Naive thymus-derived CD8-positive, alpha-beta T cell (primary cell): Measurements from ENCODE around the gene OPA1. TPM values are rescaled to one million over a fixed set of nuclear protein-coding genes. Genes with fewer than 3 reads are reported as not detected.
A peak's percentile ranks its signal among the peaks of the same experiment; 100 is the strongest.

ENCODE experiments used
- ATAC-seq, 2 donors: fragments of 150-1000 bp; cut with Tn5 transposase in 1 of 2; sonication (Bioruptor Pico), chemical (Tn5 transposase) in 1 of 2; 1 replicate in 1 of 2; 2 replicates in 1 of 2; pipeline ENCODE4 v1.10.0; 2021; ENCODE audit warnings: mild to moderate bottlenecking in 2 of 2, moderate library complexity in 2 of 2
- POLR2A ChIA-PET: fragments of 350-600 bp; sonication (Branson Sonifier 250); formaldehyde crosslinking; loops from one replicate; lab custom pipeline; 2021; ENCODE audit warnings: antibody characterized with exemption; lab: Charles Lee
- DNase-seq, 10 donors: peaks; one replicate each; pipeline versions ENCODE4 v3.0.0 to v3.0.0-alpha.2; 2020 to 2022
- H3K27ac Mint-ChIP-seq, 10 donors: one replicate each; pipeline ENCODE4 v1.8.0; 2020 to 2022; ENCODE audit warnings: mild to moderate bottlenecking in 10 of 10, mixed read lengths in 10 of 10, moderate library complexity in 4 of 10, inconsistent platforms in 1 of 10
- H3K27me3 Mint-ChIP-seq, 5 donors: one replicate each; pipeline ENCODE4 v1.8.0; 2021 to 2022; ENCODE audit warnings: mixed read lengths in 5 of 5
- H3K36me3 Mint-ChIP-seq, 3 donors: one replicate each; pipeline ENCODE4 v1.8.0; 2020 to 2022; ENCODE audit warnings: mixed read lengths in 3 of 3, mild to moderate bottlenecking in 2 of 3, inconsistent platforms in 1 of 3
- H3K4me1 Mint-ChIP-seq, 4 donors: one replicate each; pipeline ENCODE4 v1.8.0; 2021 to 2022; ENCODE audit warnings: mixed read lengths in 4 of 4
- H3K4me3 Mint-ChIP-seq, 10 donors: one replicate each; pipeline ENCODE4 v1.8.0; 2020 to 2022; ENCODE audit warnings: mild to moderate bottlenecking in 10 of 10, mixed read lengths in 10 of 10, moderate library complexity in 6 of 10, inconsistent platforms in 1 of 10
- H3K9me3 Mint-ChIP-seq, 9 donors: one replicate each; pipeline ENCODE4 v1.8.0; 2020 to 2022; ENCODE audit warnings: mixed read lengths in 9 of 9, mild to moderate bottlenecking in 3 of 9, inconsistent platforms in 1 of 9, moderate library complexity in 1 of 9
- polyA plus RNA-seq, 3 donors: library from polyadenylated mRNA; unstranded; fragments of 300-500 nt; fragmentation: Illumina TruSeq; gene quantifications; one replicate each; pipeline ENCODE4 v1.2.3, GENCODE V29; 2021
- total RNA-seq, 8 experiments: library from RNA in 2 of 8; stranded (reverse) in 2 of 8; gene quantifications; one replicate each; pipeline ENCODE4 v1.2.3 and lab custom pipeline; 2021 to 2026

The OPA1 gene
- total and polyA plus RNA-seq, 5 experiments from 2014 or later = 21.5 to 54.4 (median 26.5) TPM

DNA sequence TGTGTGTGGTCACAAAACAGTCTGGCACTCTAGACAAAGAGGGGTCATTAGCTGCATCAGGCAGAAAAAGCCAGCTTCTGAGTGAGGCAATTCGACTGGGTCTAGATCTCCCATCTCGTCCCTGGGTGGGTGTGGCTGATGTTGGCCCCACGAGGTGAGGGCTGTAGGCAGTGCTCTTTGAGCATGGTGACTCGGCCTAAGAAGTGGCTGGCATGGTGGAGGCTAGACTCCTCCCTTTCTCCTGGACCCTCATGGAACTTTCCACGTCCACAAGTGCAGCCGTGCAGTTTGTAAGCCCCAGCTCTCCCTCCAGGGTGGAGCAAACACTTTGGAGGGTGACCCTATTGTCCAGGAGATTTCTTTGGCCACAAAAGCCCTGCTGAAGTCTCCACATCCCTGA lies 134.1 kb downstream of the OPA1 start:
- Mint-ChIP-seq H3K4me3 (no peak overlapping the region), H3K27me3 (peaks cover 1 to 11% (median 8%) of the 10 kb centered on the region in 5 donors), H3K27ac (no peak overlapping the region), H3K4me1 (peaks cover 0 to 2% (median 0%) of the 10 kb centered on the region in 4 donors), H3K36me3 (no peaks in the 10 kb centered on the region), H3K9me3 (no peaks in the 10 kb centered on the region)
- DNase-seq = no peak
- no peak for ATAC-seq
- POLR2A ChIA-PET = no interaction called here

DNA sequence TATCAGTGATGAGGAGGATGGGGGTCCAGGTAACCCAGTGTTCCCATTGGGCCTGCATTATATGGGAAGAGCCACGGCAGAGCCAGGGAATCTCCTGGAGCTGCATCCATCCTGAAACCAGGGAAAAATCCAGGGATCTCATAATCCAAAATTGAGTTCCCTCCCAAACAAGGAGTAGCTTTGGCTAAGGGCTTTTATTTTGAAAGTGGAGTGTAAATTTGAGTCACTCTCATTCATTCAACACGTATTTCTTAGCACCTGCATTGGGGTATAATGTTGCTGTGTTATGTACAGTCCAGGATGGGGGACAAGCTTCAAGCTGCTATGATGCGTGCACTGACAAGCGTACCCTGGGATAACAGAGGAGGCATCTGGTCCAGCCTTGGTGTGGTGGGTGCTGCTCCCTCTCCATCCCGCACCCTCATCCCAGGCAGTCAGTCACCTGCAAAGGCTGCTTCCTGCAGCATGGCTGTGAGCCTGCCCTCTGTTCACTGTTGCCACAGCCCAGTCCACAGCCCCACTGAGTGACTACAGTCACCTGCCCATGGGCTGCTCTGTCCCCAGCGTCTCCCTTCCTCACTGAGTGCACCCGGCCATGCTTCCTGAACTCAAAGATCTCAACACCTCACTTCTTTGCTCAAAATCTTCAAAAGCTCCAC lies 135.6 kb downstream of the OPA1 start:
- H3K4me1 Mint-ChIP-seq = peaks cover 0 to 2% (median 0%) of the 10 kb centered on the region in 4 donors
- H3K27me3 Mint-ChIP-seq = peaks cover 0 to 8% (median 0%) of the 10 kb centered on the region in 5 donors
- ATAC-seq = no peak

DNA sequence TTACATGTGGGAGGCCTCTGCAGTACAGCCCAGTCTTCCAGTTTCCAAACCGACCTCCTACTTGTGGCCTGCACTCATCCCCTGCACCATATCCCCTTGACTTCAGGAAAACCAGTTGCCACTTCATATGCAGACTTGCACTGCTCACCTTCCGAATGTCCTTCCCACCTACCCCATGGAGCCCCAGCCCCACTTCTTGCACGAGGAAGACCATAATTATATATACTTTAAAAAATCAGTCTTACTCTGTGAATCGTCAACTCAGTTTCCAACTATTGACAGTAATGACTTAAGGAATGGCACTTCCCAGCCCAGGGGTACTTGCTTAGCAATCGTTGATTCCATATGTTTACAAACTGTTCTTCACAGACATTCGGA lies 136.1 kb downstream of the OPA1 start:
- DNase-seq (no peak), ATAC-seq (no peak)
- Mint-ChIP-seq H3K4me3 (no peak overlapping the region), H3K4me1 (peaks cover 0 to 2% (median 0%) of the 10 kb centered on the region in 4 donors), H3K9me3 (no peaks in the 10 kb centered on the region), H3K36me3 (no peaks in the 10 kb centered on the region), H3K27me3 (peaks cover 0 to 8% (median 0%) of the 10 kb centered on the region in 5 donors), H3K27ac (no peak overlapping the region)
- POLR2A ChIA-PET = no interaction called here

More for the DNA sequence above, 135.6 kb downstream of the OPA1 start:
- Mint-ChIP-seq H3K9me3 (no peaks in the 10 kb centered on the region), H3K4me3 (no peak overlapping the region), H3K27ac (no peak overlapping the region), H3K36me3 (no peaks in the 10 kb centered on the region)
- POLR2A ChIA-PET = no interaction called here
- no peak for DNase-seq

DNA sequence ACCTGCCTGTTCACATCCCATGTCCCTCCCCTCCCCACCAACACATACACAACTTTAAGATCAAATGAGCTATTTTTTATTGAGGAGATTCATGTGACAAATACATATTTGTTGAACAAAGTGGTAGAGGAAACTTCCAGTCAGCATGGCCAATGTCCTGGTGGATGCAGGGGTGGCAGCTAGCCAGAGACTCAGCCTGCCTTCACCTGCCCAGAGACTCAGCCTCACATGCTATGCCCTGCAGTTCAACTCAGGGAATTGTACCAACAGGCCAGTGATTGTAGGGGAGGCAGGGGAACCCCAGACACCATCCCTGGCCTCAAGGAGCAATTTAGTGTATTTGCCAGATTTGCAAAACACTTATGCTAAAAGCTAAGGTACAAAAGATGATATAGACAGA lies 136.6 kb downstream of the OPA1 start:
- POLR2A ChIA-PET = no interaction called here
- no peaks in the 10 kb centered on the region for H3K9me3 Mint-ChIP-seq
- H3K4me1 Mint-ChIP-seq = peaks cover 0 to 2% (median 0%) of the 10 kb centered on the region in 4 donors
- peaks cover 0 to 8% (median 0%) of the 10 kb centered on the region in 5 donors for H3K27me3 Mint-ChIP-seq
- no peak for ATAC-seq
- no peak overlapping the region for H3K27ac Mint-ChIP-seq
- H3K4me3 Mint-ChIP-seq = no peak overlapping the region
- H3K36me3 Mint-ChIP-seq = no peaks in the 10 kb centered on the region
- no peak for DNase-seq

DNA sequence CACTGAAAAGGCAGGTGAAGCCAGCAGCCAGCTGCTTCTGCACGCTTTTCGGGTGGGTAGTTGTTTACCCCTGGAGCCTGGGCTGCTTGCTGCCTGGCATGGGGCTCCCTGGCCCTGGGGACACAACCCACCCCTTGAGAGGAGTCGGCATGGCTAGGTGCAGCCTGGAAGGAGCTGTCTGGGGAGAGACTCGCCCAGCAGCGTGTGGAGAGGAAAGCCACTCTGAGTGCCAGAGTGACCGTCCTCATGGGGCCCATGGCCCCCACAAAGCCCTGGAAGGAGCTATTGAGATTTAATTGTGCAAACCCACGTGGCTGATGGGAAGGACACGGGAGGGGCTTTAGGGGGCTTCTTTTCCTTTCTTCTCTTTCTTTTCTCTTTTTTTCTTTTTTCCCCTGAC lies 137.5 kb downstream of the OPA1 start:
- DNase-seq (no peak), ATAC-seq (no peak)
- POLR2A ChIA-PET = no interaction called here
- peaks cover 0 to 8% (median 0%) of the 10 kb centered on the region in 5 donors for H3K27me3 Mint-ChIP-seq
- H3K36me3 Mint-ChIP-seq = no peaks in the 10 kb centered on the region
- no peak overlapping the region for H3K27ac Mint-ChIP-seq
- no peak overlapping the region for H3K4me3 Mint-ChIP-seq
- H3K9me3 Mint-ChIP-seq = no peaks in the 10 kb centered on the region
- peaks cover 0 to 2% (median 0%) of the 10 kb centered on the region in 4 donors for H3K4me1 Mint-ChIP-seq

DNA sequence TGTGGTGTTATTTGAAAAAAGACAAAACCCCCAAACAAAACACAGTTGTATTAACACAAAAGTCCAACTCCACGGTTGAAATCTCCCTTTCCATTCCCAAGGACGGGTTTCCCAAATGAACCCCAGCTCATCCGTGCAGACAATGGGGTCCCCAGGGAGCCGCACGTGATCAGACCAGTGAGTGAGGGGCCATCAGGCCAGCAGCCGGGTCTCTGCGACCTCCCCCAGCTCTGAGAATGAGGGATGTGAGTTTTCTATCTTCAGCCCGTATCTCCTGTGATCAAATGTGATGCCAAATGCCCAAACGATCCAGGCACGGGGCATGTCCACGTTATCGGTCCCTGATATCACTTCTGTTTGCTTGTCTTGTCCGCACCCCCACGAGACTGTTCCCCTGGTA lies 138.0 kb downstream of the OPA1 start:
- ATAC-seq = no peak
- H3K27ac Mint-ChIP-seq = no peak overlapping the region
- no peaks in the 10 kb centered on the region for H3K36me3 Mint-ChIP-seq
- POLR2A ChIA-PET = no interaction called here
- H3K27me3 Mint-ChIP-seq = peaks cover 0 to 8% (median 0%) of the 10 kb centered on the region in 5 donors
- no peak for DNase-seq
- H3K4me1 Mint-ChIP-seq = peaks cover 0 to 2% (median 0%) of the 10 kb centered on the region in 4 donors
- no peaks in the 10 kb centered on the region for H3K9me3 Mint-ChIP-seq
- no peak overlapping the region for H3K4me3 Mint-ChIP-seq

DNA sequence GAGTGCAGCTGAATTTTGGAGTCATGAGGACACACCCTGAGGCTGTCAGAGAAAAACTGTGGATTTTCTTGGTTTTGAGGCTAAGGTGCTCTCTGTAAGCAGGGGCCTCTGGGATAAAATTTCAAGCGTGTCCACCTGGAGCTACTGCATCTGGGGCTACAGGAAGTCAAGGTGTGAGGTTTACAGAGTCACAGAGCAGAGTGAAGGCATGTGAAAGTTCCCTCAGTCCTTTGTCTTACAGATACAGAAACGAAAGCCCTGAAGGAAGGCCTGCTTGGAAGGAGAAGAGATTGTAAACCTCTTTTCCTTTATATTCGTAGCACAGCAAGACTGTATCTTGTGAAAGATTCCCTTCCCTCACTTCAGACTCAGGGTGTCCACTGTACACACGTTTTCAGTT lies 138.6 kb downstream of the OPA1 start:
- peaks cover 0 to 8% (median 0%) of the 10 kb centered on the region in 5 donors for H3K27me3 Mint-ChIP-seq
- no peak overlapping the region for H3K4me3 Mint-ChIP-seq
- ATAC-seq (no peak), DNase-seq (no peak)
- peaks cover 0 to 2% (median 0%) of the 10 kb centered on the region in 4 donors for H3K4me1 Mint-ChIP-seq
- H3K27ac Mint-ChIP-seq = no peak overlapping the region
- POLR2A ChIA-PET = no interaction called here
- no peaks in the 10 kb centered on the region for H3K36me3 Mint-ChIP-seq
- no peaks in the 10 kb centered on the region for H3K9me3 Mint-ChIP-seq

DNA sequence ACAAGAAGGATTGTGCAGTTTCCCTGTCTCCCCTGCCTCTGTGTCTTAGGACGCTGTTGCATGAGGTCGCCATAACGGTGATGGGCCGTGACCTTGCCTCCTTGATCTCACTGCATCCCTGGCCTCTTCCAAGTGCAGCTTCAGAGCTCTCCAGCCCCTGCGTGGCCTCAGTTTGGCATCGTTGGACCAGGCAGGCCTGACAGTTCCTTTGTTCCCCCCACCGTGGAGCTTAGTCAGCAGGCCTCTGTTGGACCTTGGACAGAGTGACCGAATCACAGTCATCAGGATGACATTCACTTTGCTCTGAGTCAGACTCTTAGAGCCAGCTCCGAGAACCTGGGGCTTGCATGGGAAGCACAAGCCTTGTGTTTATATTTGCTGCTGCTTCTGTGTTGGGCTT lies 139.4 kb downstream of the OPA1 start:
- no peak for DNase-seq
- no peaks in the 10 kb centered on the region for H3K36me3 Mint-ChIP-seq
- H3K4me1 Mint-ChIP-seq = peaks cover 0 to 2% (median 0%) of the 10 kb centered on the region in 4 donors
- ATAC-seq = no peak
- POLR2A ChIA-PET = no interaction called here
- peaks cover 0 to 8% (median 0%) of the 10 kb centered on the region in 5 donors for H3K27me3 Mint-ChIP-seq
- no peak overlapping the region for H3K4me3 Mint-ChIP-seq
- H3K27ac Mint-ChIP-seq = peak overlapping the region in 1 of 10 donors; percentile 6
- no peaks in the 10 kb centered on the region for H3K9me3 Mint-ChIP-seq

DNA sequence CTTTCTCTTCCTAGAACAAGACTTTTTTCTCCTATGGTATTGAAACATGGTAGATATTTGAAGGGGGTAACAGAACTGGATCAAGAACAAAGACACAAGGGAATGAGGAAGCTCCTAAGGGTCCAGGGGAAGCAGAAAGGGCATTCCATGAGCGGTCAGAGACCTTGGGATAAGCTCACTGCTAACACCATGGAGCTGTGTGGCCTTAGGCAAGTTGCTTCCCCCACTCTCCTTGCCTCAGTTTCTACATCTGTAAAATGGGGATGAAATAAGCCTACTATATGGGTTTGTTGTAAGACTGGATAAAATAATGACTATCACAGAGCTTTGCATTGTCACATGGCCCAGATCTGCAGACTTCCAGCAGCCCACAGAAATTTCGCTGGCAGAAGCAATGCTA lies 139.8 kb downstream of the OPA1 start:
- Mint-ChIP-seq H3K27ac (no peak overlapping the region), H3K36me3 (no peaks in the 10 kb centered on the region), H3K4me3 (no peak overlapping the region), H3K27me3 (peaks cover 0 to 8% (median 0%) of the 10 kb centered on the region in 5 donors), H3K4me1 (peaks cover 0 to 2% (median 0%) of the 10 kb centered on the region in 4 donors), H3K9me3 (no peaks in the 10 kb centered on the region)
- POLR2A ChIA-PET = no interaction called here
- ATAC-seq = no peak
- DNase-seq = no peak

DNA sequence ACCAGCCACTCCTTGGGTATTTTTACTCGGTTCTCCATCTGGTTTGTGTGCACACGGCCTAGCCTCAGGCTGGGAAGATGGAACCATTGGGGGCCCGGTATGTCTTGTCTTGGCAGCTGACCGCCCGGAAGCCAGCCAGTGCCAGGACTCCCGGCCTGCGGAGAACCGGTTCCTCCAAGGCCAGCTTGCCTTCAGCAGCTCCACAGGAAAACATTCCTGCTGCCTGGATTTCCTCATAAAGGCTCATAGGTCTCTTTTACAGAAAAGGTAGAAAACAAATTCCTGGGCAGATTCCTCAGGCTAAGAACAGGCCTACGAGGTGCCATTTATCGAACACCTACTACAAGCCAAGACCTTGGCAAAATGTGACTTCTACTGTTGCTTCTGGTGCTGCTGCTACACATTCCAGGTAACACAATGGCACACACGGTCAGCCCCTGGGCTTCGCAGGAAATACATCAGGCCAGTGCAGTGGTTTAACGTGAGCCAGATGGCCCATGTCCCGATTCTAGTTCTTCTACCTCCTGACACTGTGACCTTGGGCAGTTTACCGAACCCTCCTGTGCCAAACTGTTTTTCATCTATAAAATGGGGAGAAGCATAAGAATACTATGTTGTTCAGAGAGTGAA lies 141.8 kb downstream of the OPA1 start:
- no peak overlapping the region for H3K4me3 Mint-ChIP-seq
- no peaks in the 10 kb centered on the region for H3K36me3 Mint-ChIP-seq
- DNase-seq (no peak), ATAC-seq (no peak)
- H3K4me1 Mint-ChIP-seq = no peaks in the 10 kb centered on the region
- H3K27ac Mint-ChIP-seq = no peak overlapping the region
- no peaks in the 10 kb centered on the region for H3K9me3 Mint-ChIP-seq
- H3K27me3 Mint-ChIP-seq = peaks cover 0 to 2% (median 0%) of the 10 kb centered on the region in 5 donors
- POLR2A ChIA-PET = no interaction called here

DNA sequence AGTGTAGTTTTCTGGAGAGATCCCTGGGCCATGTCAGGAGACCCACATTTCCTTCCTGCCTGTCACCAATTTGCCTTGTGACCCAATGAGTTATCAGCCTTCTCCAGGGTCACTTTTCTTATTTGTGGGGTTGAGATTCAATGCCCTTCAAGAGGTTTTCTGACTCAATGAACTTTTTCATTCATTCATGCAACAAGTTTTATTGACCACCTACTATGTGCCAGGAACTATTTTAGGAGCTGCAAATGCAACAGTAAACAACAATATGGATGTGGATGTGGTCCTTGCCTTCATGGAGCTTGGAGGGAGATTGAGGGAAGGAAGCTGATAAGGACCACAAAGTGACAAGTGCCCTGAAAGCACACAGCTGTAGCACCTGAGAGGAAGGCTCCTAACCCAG lies 142.8 kb downstream of the OPA1 start:
- ATAC-seq (no peak), DNase-seq (no peak)
- H3K9me3 Mint-ChIP-seq = no peaks in the 10 kb centered on the region
- H3K4me1 Mint-ChIP-seq = no peaks in the 10 kb centered on the region
- no peak overlapping the region for H3K27ac Mint-ChIP-seq
- no peak overlapping the region for H3K4me3 Mint-ChIP-seq
- no peaks in the 10 kb centered on the region for H3K36me3 Mint-ChIP-seq
- POLR2A ChIA-PET = no interaction called here
- H3K27me3 Mint-ChIP-seq = peaks cover 0 to 1% (median 0%) of the 10 kb centered on the region in 5 donors

DNA sequence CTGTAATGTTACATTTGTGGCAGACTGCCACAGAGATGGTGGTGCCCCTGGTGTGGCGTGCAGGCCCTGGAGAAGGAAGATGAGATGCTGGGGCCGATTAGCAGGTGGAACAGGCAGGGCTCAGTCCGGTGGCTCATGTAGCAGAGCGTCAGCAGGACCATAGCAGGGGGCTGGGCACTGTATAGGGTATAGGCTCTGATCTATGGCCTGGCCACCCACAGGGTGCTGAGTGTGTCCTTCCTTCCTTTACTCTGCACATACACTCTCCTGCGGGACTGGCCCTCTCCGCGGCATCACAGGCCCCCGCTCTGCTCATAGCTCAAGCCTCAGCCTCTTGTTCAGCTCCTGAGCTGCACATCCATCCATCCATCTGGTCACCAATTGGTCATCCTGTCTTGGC lies 143.6 kb downstream of the OPA1 start:
- H3K27me3 Mint-ChIP-seq = no peaks in the 10 kb centered on the region
- no peak overlapping the region for H3K4me3 Mint-ChIP-seq
- no peaks in the 10 kb centered on the region for H3K4me1 Mint-ChIP-seq
- DNase-seq = no peak
- H3K27ac Mint-ChIP-seq = peak overlapping the region in 1 of 10 donors; percentile 44
- H3K36me3 Mint-ChIP-seq = no peaks in the 10 kb centered on the region
- H3K9me3 Mint-ChIP-seq = no peaks in the 10 kb centered on the region
- ATAC-seq = no peak
- POLR2A ChIA-PET = no interaction called here

DNA sequence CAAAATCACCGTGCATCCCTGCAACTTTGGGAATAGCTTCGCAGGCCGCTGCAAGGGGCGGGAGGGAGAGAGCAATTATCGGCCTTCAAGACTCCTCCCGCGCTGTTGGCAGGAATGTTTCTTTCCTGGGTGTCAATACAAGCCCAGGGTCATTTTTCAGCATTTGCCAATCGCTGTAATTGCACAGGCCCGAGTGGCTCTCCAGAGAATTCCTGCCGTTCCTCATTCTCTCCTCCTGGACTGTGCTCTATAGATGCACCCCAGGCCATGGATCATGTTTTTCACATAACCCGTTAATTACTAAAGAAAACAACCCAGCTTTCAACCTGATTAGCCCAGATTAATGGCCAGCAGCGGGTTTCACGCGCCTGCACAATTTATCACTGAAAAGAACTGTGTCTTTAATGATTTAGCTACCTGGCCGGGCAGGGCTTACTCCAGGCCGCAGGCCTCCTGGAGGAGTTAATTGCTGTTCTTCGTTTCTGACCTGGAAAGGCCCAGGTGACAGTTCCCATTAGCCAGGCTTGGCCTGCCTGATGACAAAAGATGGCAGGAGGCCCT lies 144.3 kb downstream of the OPA1 start:
- peak overlapping the region in 1 of 10 donors; percentile 44 for H3K27ac Mint-ChIP-seq
- no peak for ATAC-seq
- no peak overlapping the region for H3K4me3 Mint-ChIP-seq
- DNase-seq = no peak
- no peaks in the 10 kb centered on the region for H3K9me3 Mint-ChIP-seq
- H3K27me3 Mint-ChIP-seq = no peaks in the 10 kb centered on the region
- H3K36me3 Mint-ChIP-seq = no peaks in the 10 kb centered on the region
- POLR2A ChIA-PET = no interaction called here
- H3K4me1 Mint-ChIP-seq = no peaks in the 10 kb centered on the region
